ENCODE measurements around the gene PRMT1. TPM values are rescaled to one million over a fixed set of nuclear protein-coding genes. Genes with fewer than 3 reads are reported as not detected.

The PRMT1 gene
- total and polyA plus RNA-seq, 2 of the 13 experiments (the other 11 are each of a cell fraction or from before 2014, with no cell fraction given) = 324 to 374 TPM

DNA sequence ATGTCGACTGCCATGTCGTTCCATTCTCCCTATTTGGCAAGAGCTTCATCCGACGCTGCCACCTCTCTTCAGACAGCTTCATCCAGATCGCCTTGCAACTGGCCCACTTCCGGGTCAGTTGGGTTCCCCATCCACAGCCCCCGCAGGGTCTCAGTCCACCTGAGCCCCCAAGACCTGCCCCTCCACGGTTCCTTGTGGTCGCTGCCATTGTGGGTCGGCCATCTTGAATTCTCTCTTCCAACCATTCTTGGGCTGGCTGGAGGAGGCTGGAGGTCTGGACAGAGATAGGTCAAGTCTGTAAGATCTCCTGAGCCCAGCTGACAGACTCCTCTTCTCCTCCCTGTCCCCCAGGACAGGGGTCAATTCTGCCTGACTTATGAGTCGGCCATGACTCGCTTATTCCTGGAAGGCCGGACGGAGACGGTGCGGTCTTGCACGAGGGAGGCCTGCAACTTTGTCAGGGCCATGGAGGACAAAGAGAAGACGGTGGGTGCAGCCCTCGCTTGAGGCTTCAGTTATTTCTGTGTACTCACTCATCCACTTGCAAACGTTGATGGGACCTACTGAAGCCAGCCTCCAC lies 33.4 kb downstream of the PRMT1 start:
- in situ Hi-C loops (cut with HindIII; ENCODE audit: extremely low pct_ligation_motif_present, low pct_unique_long_range_greater_than_20kb) (no loop called here), intact Hi-C loops (cut with micrococcal nuclease; ENCODE audit: unreplicated experiment) (no loop called here)
- Histone ChIP-seq H3K27me3 (ENCODE audit: control insufficient read depth in 1 of 2, insufficient read depth in 2 of 2, low read length in 2 of 2) (peaks cover 0 to 4% of the 10 kb centered on the region in 2 experiments; a peak in 2 of 5 replicates), H3K4me1 (ENCODE audit: insufficient read depth, low read length) (peaks cover 11% of the 10 kb centered on the region), H3K27ac (ENCODE audit: extremely low read length, insufficient read depth, low read length) (no peak overlapping the region), H4K20me1 (ENCODE audit: insufficient read depth, low read length) (no peaks in the 10 kb centered on the region), H3K4me3 (replicated peaks in 1 of 3; ENCODE audit: insufficient read depth in 1 of 3, low read depth in 2 of 3, low read length in 3 of 3) (no peak overlapping the region), H2AFZ (ENCODE audit: low read length) (no peak overlapping the region), H3K9ac (ENCODE audit: insufficient read depth, low read depth, low read length) (no peak overlapping the region), H3K79me2 (ENCODE audit: insufficient read depth, low read length) (no peaks in the 10 kb centered on the region), H3K4me2 (ENCODE audit: low read depth, low read length) (peak overlapping the region; percentile 1; the same call in 1 of the 2 replicates), H3K9me3 (ENCODE audit: low read length) (no peaks in the 10 kb centered on the region), H3K36me3 (replicated peaks in 1 of 2; ENCODE audit: control insufficient read depth in 1 of 2, insufficient read depth in 2 of 2, low read length in 2 of 2) (no peaks in the 10 kb centered on the region)
- WGBS (ENCODE audit: low lambda C conversion rate) = 51% methylated on average over 12 of the region's 20 CpGs
- BruUV-seq (replicated peaks) = no TSS peak
- no peak for FAIRE-seq
- ChIA-PET POLR2A (no interaction called here), CTCF (ENCODE audit: low intra/inter-chr PET ratio, low total read pairs) (no interaction called here)
- DNase-seq (ENCODE audit: low spot score) = no peak
- no peak for ATAC-seq
- TF ChIP-seq, protein P1, sequence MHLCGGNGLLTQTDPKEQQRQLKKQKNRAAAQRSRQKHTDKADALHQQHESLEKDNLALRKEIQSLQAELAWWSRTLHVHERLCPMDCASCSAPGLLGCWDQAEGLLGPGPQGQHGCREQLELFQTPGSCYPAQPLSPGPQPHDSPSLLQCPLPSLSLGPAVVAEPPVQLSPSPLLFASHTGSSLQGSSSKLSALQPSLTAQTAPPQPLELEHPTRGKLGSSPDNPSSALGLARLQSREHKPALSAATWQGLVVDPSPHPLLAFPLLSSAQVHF (CRISPR knock-in tag; IDR thresholded peaks at IDR 0.05) = no peak
- TF ChIP-seq YY1 (IDR thresholded peaks at IDR 0.05; ENCODE audit: insufficient read depth, insufficient replicate concordance, low read depth, low read length) = peak; percentile 57
- peak; percentile 39 for TF ChIP-seq FOSL2 (CRISPR knock-in tag; IDR thresholded peaks at IDR 0.05)

DNA sequence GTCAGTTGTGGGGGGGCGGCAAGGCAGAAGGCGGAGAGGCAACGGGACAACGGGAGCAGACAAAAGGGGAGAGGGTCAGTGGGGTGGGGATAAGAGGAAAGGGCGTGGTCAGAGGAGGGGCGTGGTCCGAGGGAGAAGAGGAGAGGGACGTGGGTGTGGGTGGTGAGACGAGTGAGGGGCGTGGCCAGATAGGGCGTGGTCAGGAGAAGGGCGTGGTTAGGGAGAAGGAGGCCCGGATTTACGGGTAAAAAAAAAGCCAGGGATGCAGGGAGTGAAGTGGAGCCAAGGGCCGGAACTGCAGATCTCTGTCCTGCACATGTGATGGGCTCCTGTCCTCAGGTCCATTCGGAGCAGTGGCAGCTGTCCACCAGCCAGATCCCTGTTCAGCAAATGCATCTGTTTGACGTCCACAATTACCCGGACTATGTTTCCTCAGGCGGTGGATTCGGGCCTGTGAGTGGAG lies 35.4 kb downstream of the PRMT1 start:
- H3K4me3 ChIP-seq (replicated peaks in 1 of 3; ENCODE audit: insufficient read depth in 1 of 3, low read depth in 2 of 3, low read length in 3 of 3) = no peak overlapping the region
- TF ChIP-seq, protein P2, sequence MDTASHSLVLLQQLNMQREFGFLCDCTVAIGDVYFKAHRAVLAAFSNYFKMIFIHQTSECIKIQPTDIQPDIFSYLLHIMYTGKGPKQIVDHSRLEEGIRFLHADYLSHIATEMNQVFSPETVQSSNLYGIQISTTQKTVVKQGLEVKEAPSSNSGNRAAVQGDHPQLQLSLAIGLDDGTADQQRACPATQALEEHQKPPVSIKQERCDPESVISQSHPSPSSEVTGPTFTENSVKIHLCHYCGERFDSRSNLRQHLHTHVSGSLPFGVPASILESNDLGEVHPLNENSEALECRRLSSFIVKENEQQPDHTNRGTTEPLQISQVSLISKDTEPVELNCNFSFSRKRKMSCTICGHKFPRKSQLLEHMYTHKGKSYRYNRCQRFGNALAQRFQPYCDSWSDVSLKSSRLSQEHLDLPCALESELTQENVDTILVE (CRISPR knock-in tag; IDR thresholded peaks at IDR 0.05) = no peak
- TF ChIP-seq PHF21A (CRISPR knock-in tag; IDR thresholded peaks at IDR 0.05) (no peak), THAP11 (CRISPR knock-in tag; IDR thresholded peaks at IDR 0.05) (no peak), ZSCAN31 (CRISPR knock-in tag; IDR thresholded peaks at IDR 0.05; ENCODE audit: low read depth) (no peak), NCOR1 (IDR thresholded peaks at IDR 0.05; ENCODE audit: borderline replicate concordance, low read length) (no peak)
- TF ChIP-seq, protein P3, sequence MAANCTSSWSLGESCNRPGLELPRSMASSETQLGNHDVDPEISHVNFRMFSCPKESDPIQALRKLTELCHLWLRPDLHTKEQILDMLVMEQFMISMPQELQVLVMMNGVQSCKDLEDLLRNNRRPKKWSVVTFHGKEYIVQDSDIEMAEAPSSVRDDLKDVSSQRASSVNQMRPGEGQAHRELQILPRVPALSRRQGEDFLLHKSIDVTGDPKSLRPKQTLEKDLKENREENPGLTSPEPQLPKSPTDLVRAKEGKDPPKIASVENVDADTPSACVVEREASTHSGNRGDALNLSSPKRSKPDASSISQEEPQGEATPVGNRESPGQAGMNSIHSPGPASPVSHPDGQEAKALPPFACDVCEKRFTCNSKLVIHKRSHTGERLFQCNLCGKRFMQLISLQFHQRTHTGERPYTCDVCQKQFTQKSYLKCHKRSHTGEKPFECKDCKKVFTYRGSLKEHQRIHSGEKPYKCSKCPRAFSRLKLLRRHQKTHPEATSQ (CRISPR knock-in tag; IDR thresholded peaks at IDR 0.05; ENCODE audit: borderline replicate concordance) = no peak

More for the DNA sequence above, 35.4 kb downstream of the PRMT1 start:
- ATAC-seq = peak; percentile 38
- BruUV-seq (replicated peaks) = no TSS peak
- H3K27me3 ChIP-seq (ENCODE audit: control insufficient read depth in 1 of 2, insufficient read depth in 2 of 2, low read length in 2 of 2) = peaks cover 0 to 4% of the 10 kb centered on the region in 2 experiments; a peak in 1 of 5 replicates
- intact Hi-C loops (cut with micrococcal nuclease; ENCODE audit: unreplicated experiment) = no loop called here
- ChIA-PET POLR2A (no interaction called here), CTCF (ENCODE audit: low intra/inter-chr PET ratio, low total read pairs) (no interaction called here)
- H3K9me3 ChIP-seq (ENCODE audit: low read length) = no peaks in the 10 kb centered on the region
- in situ Hi-C loops (cut with HindIII; ENCODE audit: extremely low pct_ligation_motif_present, low pct_unique_long_range_greater_than_20kb) = no loop called here
- no peaks in the 10 kb centered on the region for H3K79me2 ChIP-seq (ENCODE audit: insufficient read depth, low read length)
- no peak for FAIRE-seq
- H3K36me3 ChIP-seq (replicated peaks in 1 of 2; ENCODE audit: control insufficient read depth in 1 of 2, insufficient read depth in 2 of 2, low read length in 2 of 2) = no peaks in the 10 kb centered on the region
- H3K9ac ChIP-seq (ENCODE audit: insufficient read depth, low read depth, low read length) = no peak overlapping the region
- H4K20me1 ChIP-seq (ENCODE audit: insufficient read depth, low read length) = no peaks in the 10 kb centered on the region
- H3K4me2 ChIP-seq (ENCODE audit: low read depth, low read length) = peak overlapping the region; percentile 8; the same call in 1 of the 2 replicates
- DNase-seq (ENCODE audit: low spot score) = peak; percentile 23
- no peak overlapping the region for H2AFZ ChIP-seq (ENCODE audit: low read length)
- peaks cover 9% of the 10 kb centered on the region; the same call in 1 of the 2 replicates for H3K4me1 ChIP-seq (ENCODE audit: insufficient read depth, low read length)
- 16% methylated on average over 20 of the region's 20 CpGs for WGBS (ENCODE audit: low lambda C conversion rate)
- H3K27ac ChIP-seq (ENCODE audit: extremely low read length, insufficient read depth, low read length) = no peak overlapping the region

Measured in HepG2 (cell line).